Measurements from ENCODE around the gene G3BP2.

DNA sequence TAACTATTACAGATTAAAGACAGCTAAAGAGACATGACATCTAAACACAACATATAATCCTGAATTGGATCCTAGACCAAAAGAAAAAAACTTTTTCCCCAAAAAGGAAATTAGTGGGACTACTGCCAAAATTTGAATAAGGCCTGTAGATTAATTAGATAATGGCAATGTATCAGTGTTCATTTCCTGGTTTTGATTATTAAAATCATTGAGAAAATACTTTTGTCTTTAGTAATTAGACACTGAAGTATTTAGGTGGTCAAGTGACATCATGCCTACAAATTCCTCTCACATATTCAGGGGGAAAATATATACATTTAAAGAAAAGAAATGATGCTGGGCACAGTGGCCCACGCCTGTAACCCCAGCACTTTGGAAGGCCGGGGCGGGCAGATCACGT, 40.8 kb upstream of the G3BP2 start:
- no peak for TF ChIP-seq CTCF (conservative IDR thresholded peaks at IDR 0.05; ENCODE audit: low read length)
- no peak for TF ChIP-seq EZH2phosphoT487 (IDR thresholded peaks at IDR 0.05; ENCODE audit: borderline replicate concordance)
